ENCODE measurements around the gene SGIP1.

The SGIP1 gene

DNA sequence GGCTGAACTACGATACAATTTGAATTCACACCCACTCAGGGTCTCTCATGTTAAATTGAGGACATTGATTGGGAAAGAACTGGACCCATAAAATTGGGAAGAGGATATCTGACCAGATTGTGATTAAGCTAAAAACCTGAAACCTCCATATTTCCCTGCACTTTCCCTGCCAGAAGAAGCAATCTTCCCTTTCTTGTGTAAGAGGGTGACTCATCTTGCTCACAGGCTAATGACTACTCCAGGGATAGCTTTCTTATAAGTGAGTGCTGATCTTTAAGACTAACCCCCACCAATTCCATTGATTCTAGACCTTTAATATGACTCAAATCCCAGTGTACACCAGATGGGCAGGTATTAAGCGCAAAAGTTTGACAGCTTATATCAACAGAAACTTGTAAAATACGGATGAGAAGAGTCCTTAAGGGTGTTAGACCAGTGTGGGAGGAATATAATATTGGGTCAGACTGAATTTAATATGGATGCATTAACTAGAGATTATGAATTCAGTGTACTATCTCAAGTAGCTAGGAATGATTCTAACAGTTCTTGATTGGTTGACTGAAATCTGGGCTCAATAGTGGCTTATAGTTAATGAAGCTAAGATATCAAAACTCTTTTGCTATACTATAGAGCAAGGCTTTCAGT, 12.1 kb upstream of the SGIP1 start:
- DNase-seq (ENCODE audit: low read depth in 2 of 2), result no peak

DNA sequence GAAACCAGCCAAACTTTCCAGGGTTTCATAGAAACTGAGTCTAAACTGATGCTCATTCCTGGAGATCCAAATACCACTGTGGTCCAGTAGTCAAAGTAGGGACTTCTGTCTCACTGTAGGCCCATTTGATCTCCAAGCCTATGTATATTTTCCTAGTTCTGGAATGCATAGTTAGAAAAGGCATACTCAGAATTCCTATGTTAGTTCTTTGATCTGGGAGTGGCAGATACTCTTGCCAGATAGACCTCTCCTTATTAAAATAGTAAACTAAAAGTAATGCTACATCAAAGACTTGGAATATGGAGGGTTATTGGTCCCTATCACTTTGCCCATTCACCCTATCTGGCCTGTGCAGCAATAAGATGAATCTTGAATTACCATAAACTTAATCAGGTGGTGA, 10.4 kb upstream of the SGIP1 start:
- no peak for DNase-seq (ENCODE audit: low read depth in 2 of 2)

DNA sequence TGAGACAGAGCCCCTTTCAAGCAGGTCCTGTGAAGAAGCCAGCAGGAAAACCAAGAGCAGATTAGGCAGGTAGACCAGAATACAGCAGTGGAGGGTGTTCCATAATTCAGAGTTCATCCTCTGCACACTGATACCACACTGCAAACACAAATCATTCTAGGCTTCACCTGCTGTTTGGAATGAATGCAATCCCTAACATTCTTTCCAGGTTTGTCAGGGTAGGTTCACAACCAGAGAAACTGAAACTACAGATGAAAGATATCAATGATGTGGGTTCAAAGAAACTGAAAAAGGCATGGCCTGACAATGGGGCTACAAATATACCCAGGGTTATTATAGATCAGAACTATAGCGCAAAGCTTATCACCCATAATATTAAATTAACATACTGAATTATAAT, 8.9 kb upstream of the SGIP1 start:
- no peak for DNase-seq (ENCODE audit: low read depth in 2 of 2)

DNA sequence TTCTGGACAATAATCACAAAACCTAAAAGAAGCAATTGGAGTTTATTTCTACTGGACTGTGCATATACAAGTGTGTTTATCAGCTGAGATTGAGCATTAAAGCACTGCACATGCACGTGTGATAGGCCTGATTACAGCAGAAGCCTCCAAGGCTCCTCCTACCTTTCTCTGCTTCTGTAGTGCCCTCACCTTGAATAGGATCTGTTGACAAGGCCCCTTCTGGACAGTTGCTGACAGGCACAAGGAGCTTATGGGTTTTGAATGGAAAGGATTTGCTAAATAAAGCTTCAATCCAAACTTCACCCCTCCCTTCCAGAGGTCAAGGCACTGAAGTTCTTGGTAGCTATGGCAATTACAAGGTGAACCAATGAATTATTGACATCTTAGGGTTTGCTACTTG, 7.9 kb upstream of the SGIP1 start:
- no peak for DNase-seq (ENCODE audit: low read depth in 2 of 2)

DNA sequence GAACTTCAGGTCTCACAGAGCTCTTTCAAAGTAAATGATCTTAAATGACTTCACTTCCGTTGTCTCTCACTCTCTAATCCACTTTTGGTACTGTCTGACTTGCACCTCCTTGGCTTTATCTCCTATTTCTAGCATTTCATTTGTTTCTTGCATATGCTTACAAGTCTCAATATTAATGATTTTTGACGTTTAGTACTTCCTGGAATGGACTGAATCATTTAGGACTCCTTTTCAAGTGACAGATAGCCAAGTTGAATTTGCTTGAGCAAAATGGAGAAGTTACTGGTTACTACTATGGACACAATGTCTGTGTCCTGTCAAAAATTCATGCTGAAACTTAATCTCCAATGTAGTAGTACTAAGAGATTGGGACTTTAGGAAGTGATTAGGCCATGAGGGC, 7.0 kb upstream of the SGIP1 start:
- DNase-seq (ENCODE audit: low read depth in 2 of 2), result no peak

DNA sequence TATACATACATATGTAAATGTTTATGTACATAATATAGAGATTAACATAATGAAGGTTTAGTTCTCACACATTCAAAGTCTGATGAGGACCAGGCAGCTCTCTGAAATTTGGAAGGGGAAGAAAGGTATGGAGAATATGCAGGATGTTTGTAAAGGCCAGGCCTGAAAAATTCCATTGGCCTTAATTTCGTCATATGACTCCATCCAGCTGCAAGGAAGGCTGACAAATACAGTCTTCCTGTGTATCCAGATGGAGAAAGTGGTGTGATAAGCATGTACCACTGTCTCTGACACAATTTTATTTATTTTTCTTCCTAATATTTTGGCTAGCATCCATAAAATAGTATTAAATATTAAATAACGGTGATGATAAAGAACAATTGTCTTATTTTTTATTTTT, 6.3 kb upstream of the SGIP1 start:
- no peak for DNase-seq (ENCODE audit: low read depth in 2 of 2)

DNA sequence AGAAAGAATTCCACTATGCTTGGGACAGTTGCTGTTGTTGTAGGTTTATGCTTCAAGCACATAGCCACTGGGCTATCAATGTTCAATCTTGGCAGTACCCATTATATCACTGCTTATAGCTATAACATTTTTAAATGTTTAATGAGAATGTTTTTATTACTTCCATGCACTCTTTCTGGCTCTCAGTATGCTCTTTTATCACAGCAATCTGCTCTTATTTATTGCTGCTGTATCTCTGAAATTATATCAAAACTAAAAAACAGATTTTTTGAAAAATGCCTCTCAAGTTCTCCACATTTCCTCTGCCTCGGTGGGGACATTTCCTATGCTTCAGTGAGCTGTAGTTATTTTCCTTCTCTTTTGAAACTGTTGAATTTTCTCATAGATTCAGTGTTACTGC, 5.4 kb upstream of the SGIP1 start:
- no peak for DNase-seq (ENCODE audit: low read depth in 2 of 2)

DNA sequence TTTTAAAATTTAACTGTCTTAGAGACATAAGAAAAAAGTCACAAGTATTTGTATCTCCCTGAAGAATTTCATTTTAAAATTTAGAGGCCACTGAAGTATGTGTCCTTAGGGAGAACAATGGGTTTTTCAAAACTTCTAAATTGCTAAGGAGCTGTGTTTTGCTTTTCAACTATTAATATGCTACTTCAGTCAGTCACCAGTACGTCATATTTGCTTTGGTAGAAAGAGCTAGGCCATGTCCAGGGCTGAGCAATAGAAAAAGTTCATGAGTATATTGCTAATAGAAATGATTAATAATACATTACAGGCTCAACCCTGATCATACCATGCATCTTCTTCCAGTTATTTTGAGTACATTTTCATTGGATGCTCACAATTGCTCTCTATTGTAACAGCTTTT, 1.7 kb upstream of the SGIP1 start:
- DNase-seq (ENCODE audit: low read depth in 2 of 2), result no peak

DNA sequence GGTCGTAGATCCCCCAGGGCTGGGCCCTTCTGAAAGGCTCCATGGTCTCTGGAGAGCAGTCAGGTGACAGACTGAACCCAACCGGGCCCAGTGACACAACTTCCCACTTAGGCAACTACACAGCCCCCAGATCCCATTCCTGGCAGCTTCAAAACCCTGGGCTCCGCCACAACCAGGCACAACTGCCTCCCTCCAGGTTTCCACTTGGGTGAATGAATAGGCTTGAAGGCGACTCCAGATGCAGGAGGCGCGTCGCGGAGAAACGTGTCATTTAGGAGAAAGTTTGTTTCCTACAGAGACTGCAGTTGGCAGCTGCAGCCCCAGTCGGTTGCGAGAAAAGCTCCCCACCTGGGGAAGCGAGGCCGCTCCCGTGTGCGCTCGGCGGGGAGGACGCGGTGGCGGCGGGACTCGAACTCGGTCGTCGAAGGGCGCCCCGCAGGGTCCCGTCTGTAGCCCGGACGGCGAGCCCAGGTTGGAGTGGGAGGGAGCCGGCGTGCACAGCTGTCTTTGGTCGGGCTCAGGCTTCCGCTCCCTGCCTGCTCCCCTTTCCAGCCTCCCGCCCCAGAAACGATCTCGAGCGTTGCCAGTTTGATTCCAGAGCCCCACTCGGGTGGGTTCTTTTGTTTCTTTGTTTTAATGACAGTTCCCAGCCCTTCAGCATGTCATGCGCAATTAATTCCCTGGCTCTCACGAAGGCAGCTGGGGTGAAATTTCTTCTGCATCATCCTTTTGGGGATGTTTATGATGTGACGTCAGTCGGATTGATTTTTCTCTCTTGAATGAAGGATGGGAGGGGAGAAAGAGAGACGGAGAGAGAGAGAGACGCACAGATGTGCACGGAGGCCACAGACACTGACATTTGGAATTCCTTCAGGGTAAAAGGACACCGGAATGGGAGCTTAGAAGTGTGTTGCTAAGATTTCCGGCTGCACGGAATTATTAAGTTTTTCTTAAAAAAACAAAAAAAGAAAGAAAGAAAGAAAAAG, 862 bp upstream of the SGIP1 start:
- DNase-seq (ENCODE audit: low read depth in 2 of 2), result no peak

DNA sequence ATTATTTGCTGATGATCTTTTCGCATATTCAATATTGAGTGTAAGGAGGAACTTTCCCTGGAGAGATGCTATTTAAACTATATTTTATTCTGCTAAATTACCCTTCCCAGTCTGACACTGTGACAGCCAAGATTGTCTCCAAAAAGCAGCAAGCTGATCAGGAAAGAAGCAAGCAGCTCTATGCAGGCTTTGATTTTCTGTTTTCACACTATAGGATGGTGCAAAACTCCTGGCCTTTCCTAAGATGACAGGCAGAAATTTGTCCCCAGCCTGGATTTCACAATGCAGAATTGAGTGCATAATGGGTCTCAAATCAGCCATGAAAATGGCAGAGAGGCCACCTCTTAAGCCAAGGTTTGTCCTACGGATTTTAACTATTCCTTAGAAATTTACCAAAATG, 1.1 kb downstream of the SGIP1 start:
- DNase-seq (ENCODE audit: low read depth in 2 of 2), result no peak

DNA sequence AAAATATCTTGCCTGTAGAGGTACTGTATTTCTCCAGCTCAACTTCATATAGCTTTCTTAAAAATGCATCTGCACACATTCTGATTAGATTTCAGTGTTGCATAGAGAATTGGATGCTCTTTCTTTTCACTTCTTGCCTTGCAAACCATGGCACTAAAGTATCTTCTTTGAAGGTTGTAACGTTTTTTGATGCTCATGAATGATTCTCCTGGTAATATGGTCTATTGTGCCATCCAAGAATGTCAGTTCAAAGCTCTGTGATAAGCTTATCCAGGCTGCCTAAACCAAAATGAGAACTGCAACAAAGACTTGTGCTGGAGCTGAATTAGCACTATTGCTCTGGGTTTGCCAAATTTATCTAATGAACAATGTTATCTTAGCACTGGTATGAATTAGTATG, 1.9 kb downstream of the SGIP1 start:
- no peak for DNase-seq (ENCODE audit: low read depth in 2 of 2)

DNA sequence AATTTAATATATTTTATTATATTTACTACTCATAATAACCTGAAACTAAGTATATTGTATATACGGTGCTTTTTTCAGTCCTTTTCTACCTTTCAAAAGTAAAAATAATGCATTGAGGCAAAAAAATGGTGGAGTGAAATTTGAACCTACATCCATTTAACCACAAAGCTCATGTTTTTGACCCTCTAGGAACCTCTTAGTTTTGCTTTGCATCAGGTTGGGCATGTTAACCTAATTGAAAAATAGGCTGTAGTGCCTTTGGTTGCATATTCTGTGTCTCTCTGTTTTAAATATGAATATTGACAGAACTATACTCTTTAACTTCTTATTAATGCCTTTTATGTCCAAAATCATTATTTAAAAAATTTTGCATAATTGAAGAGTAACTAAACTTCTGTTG, 3.8 kb downstream of the SGIP1 start:
- DNase-seq (ENCODE audit: low read depth in 2 of 2), result no peak

DNA sequence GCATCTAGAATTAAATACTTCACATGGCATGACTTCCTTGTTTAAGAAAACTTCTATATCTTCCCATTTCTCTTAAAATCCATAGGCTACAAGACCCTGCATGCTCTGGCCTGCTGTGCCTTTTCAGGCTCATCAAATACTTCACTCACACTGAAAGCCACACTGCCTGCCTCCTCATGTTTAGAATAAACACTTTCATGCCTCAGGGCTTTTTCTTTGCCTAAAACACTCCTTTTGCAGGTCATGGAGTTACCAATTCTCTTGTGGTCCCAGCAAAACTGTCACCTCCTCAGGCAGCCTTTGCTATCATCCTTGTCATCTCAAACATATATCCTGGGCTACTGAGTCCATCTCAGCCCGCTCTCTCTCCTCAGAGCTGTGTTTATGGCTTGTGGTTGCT, 5.5 kb downstream of the SGIP1 start:
- DNase-seq (ENCODE audit: low read depth in 2 of 2), result no peak

DNA sequence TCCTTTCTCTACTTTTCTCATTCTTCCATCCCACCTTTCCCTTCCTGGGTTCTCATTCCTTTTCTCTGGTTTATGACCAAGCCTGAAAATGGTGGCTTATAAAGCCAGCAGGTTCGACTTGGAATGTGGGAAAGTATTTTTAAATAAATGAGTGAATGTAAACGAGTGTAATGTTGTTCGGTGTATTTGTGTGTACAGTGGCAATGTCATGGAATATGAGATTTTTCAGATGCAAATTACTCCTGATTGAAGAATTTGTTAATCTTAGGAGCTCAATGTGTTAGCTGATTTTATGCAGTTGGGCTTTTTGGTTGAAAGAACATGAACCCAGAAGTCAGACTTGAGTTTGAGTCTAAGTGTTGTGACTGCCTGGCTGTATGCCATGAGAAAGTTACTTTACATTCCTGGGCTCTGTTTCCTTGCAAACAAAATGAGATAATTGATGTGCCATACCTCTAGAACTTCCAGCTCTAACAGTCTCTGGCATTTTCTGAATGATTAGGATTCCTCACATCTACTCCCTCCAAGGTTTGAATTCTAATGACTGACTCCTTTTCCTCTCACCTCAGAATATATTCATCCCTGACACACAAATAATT, 6.6 kb downstream of the SGIP1 start:
- DNase-seq (ENCODE audit: low read depth in 2 of 2), result no peak

DNA sequence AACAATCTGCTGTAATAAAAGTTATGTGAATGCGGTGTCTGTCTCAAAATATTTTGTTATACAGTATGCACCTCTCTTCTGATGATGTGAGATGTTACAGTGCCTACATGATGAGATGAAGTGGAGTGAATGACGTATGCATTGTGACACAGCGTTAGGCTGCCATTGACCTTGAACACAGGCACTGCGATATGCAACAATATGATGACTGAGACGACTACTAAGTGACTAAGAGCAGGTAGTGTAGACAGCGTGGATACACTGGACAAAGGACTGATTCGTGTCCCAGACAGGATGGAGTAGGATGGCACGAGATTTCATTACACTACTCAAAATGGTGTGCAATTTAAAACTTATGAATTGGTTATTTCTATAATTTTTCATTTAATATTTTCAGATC, 8.4 kb downstream of the SGIP1 start:
- DNase-seq (ENCODE audit: low read depth in 2 of 2), result no peak

DNA sequence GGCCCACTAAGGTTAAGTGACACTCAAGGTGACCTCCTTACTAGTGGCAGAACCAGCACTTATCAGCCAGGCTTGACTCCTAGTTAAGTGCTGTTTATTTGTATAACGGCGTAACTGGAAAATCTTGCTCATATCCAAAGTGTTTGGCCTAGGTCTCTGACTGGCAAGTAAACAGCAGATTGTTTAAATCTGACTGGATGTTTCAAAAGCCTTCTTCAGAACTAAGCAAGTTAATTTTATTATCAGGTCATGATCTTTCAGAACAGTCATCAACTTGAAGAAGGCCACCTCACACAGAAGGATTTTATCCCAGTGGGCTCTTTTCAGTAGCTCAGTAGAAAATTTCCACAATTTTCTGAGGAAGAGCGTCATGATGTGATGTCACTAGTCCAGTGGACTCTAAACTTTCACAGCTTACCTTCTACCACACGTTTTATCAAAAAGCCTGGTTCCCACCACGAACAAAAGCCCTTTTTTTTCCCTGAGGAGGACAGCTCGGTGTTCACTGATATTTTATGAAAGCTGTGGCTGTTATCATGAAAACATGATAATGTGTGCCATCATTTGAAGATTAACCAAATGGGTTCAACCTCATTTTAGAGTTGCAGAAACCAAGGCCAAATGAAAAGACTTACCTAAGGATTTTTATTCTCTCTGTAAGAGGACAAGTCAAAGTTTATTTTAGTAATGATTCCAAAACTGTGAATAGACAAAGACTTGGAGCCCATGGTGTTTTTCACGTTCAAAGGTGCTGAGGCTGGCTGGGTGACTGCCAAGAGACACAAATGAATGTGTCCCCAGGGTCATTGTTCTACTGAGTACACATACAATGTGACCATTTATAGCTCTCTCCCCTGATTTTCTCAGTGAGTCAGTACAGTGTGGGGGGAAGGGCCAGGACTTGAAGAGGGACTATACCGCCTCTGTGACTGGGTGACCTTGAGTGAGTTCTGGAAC, 9.1 kb downstream of the SGIP1 start:
- DNase-seq (ENCODE audit: low read depth in 2 of 2), result no peak

DNA sequence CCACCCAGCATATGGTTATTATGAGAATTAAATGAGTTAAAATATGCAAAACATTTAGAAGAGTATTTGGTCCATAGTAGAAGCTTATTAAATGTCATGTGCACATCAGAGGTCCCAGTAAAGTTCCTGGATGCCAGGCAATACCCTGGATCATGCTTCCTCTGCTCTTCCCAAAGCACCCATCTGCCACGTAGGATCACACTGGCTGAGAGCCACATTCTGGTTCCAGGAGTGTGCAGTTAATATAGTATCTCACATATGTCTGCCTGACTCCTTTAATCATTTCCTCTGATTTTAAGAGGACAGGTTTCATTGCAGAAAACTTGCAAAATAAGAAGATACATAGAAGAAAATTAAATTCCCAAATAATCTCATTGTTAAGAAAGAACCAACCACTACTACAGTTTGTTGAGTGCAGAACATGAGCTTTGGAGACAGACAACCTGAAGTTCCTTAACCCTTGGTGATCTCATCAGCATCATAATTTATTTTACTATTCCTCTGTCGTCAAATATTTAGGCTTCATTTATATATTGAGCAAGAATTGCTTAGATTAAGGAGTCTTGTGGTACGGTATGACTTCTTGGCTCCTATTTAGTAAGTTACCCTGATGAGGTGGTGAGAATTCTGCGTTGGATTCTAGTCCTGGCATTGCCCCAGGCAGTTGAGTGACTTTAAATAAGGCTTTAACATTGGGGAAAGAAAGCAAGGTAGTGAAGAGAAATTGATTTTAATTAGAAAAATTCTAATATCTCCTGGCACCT, 12.3 kb downstream of the SGIP1 start:
- no peak for DNase-seq (ENCODE audit: low read depth in 2 of 2)

DNA sequence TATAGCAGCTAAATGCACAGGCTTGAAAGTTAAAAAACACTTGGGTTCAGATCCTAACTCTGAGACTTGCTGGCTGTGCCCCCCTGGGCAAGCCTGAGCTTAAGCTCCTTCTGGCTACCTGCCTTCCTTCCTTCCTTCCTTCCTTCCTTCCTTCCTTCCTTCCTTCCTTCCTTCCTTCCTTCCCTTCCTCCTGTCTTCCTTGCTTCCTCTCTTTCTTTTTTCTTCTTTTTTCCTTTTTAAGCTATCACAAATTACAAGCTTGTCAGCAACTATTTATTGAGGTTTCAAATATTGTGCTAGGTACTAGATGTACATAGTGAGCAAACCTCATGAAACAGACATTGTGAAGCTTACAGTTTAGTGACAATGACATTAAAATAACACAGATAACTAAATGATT, 15.1 kb downstream of the SGIP1 start:
- no peak for DNase-seq (ENCODE audit: low read depth in 2 of 2)

DNA sequence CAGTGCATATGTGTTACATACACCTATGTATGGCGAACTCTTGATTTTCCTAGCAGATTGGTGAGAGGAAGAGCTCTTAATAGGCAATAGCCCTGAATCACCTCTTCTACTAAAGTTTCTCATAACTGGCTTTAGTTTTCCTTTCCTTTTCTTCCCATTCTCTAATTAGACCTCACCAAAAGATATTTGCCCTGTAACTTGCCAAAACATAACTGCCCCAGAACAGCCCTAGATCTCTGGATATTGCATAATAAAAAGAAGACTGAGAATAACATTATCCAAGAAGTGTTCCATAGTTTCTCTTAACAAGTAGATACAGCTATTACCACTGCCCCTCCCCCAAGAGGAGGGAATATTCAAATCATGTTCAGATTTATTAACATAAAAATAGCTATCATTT, 16.3 kb downstream of the SGIP1 start:
- DNase-seq (ENCODE audit: low read depth in 2 of 2), result no peak

DNA sequence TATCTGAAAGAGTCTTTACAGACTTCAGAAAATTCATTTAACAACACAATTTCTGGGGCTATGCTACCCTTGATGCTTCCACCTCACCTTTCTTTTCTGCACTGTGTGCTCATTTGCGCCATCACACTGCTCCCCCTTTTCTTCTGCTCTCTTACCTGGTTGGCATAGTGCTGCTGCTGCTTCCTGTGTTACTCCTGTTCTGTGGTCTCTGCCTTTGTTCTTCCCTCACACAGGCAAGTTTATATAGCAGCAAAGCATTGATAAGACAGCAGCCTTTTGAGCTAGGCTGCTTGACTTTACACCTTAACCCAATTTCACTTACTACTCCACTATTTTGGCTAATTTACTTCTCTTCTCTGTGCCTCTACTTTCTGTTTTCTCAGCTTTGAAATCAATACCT, 18.3 kb downstream of the SGIP1 start:
- no peak for DNase-seq (ENCODE audit: low read depth in 2 of 2)

DNA sequence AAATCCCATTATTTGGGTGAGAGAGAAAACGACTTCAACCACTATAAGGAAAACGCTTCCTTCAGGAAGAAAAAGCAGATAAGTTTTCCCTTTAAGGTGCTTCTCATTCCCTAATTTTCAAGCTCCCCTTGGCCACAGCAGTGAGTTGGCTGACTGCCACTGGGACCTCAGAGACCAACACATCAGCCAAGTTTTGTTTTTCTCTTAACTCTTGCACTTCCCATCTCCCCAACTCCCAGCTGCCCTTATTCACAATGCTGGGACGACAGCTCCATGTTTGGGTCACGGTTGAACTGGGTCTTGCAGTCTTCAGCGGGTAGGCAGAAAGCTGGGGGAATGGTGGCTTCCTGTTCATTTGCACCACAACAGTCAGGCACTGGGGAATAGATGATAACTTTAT, 18.9 kb downstream of the SGIP1 start:
- no peak for DNase-seq (ENCODE audit: low read depth in 2 of 2)
